ENCODE results near the gene BCAR3. TPM values are rescaled to one million over a fixed set of nuclear protein-coding genes. Genes with fewer than 3 reads are reported as not detected.

Gene BCAR3
- total RNA-seq, 2 donors from 2014 or later, result 32.7 to 48.7 TPM

GRCh38 chr1:93609536-93609935 is 72.1 kb downstream of the BCAR3 start:
- Histone ChIP-seq H3K9me3 (ENCODE audit: control insufficient read depth, low read length) (no peaks in the 10 kb centered on the region), H3K36me3 (ENCODE audit: control insufficient read depth, insufficient read depth, low read length) (peaks cover 58% of the 10 kb centered on the region), H3K27ac (ENCODE audit: low read depth, low read length) (no peak overlapping the region), H3K27me3 (ENCODE audit: control insufficient read depth, insufficient read depth, low read length, poor library complexity, severe bottlenecking) (no peaks in the 10 kb centered on the region), H3K9ac (ENCODE audit: extremely low read depth, low read length, poor library complexity, severe bottlenecking) (no peak overlapping the region), H3K4me1 (ENCODE audit: control insufficient read depth, insufficient read depth, low read length) (peaks cover 22% of the 10 kb centered on the region), H3K4me3 (ENCODE audit: low read length) (no peak overlapping the region)
- DNase-seq, result peak; percentile 49
- Mint-ChIP-seq H3K27ac (peak overlapping the region; percentile 14), H3K4me1 (peaks cover 71% of the 10 kb centered on the region), H3K9me3 (no peaks in the 10 kb centered on the region), H3K36me3 (ENCODE audit: low read depth) (peaks cover 24% of the 10 kb centered on the region), H3K4me3 (no peak overlapping the region), H3K27me3 (ENCODE audit: insufficient read depth) (no peaks in the 10 kb centered on the region)
- 89 to 91% methylated on average over 3 to 8 of the region's 8 CpGs for WGBS, 2 experiments (ENCODE audit: insufficient coverage in 1 of 2, insufficient read length in 1 of 2)
- TF ChIP-seq CTCF (conservative IDR thresholded peaks at IDR 0.05), result no peak

GRCh38 chr1:93608187-93609109 is 73.2 kb downstream of the BCAR3 start:
- Mint-ChIP-seq H3K27me3 (ENCODE audit: insufficient read depth) (no peaks in the 10 kb centered on the region), H3K9me3 (no peaks in the 10 kb centered on the region), H3K36me3 (ENCODE audit: low read depth) (peaks cover 26% of the 10 kb centered on the region), H3K27ac (peak overlapping the region; percentile 76), H3K4me1 (peaks cover 64% of the 10 kb centered on the region), H3K4me3 (no peak overlapping the region)
- H3K4me3 ChIP-seq (ENCODE audit: low read length), result no peak overlapping the region
- H3K9me3 ChIP-seq (ENCODE audit: control insufficient read depth, low read length), result no peaks in the 10 kb centered on the region
- H3K27me3 ChIP-seq (ENCODE audit: control insufficient read depth, insufficient read depth, low read length, poor library complexity, severe bottlenecking), result no peaks in the 10 kb centered on the region
- DNase-seq, result peak; percentile 36
- 89 to 95% methylated on average over 15 of the region's 15 CpGs for WGBS, 2 experiments (ENCODE audit: insufficient coverage in 1 of 2, insufficient read length in 1 of 2)
- peaks cover 56% of the 10 kb centered on the region for H3K36me3 ChIP-seq (ENCODE audit: control insufficient read depth, insufficient read depth, low read length)
- H3K27ac ChIP-seq (ENCODE audit: low read depth, low read length), result no peak overlapping the region
- H3K4me1 ChIP-seq (ENCODE audit: control insufficient read depth, insufficient read depth, low read length), result peaks cover 14% of the 10 kb centered on the region
- H3K9ac ChIP-seq (ENCODE audit: extremely low read depth, low read length, poor library complexity, severe bottlenecking), result no peak overlapping the region
- TF ChIP-seq CTCF (conservative IDR thresholded peaks at IDR 0.05), result no peak

- no peak overlapping the region for H3K9ac ChIP-seq (ENCODE audit: extremely low read depth, low read length, poor library complexity, severe bottlenecking)
- H3K27ac ChIP-seq (ENCODE audit: low read depth, low read length), result no peak overlapping the region
- peaks cover 50% of the 10 kb centered on the region for H3K36me3 ChIP-seq (ENCODE audit: control insufficient read depth, insufficient read depth, low read length)
- Mint-ChIP-seq H3K4me1 (peaks cover 58% of the 10 kb centered on the region), H3K27ac (no peak overlapping the region), H3K9me3 (no peaks in the 10 kb centered on the region), H3K36me3 (ENCODE audit: low read depth) (peaks cover 22% of the 10 kb centered on the region), H3K27me3 (ENCODE audit: insufficient read depth) (no peaks in the 10 kb centered on the region), H3K4me3 (no peak overlapping the region)
- TF ChIP-seq CTCF (conservative IDR thresholded peaks at IDR 0.05), result no peak
- H3K4me3 ChIP-seq (ENCODE audit: low read length), result no peak overlapping the region
- peak; percentile 32 for DNase-seq
- 96 to 100% methylated on average over 1 to 5 of the region's 5 CpGs for WGBS, 2 experiments (ENCODE audit: insufficient coverage in 1 of 2, insufficient read length in 1 of 2)
- H3K4me1 ChIP-seq (ENCODE audit: control insufficient read depth, insufficient read depth, low read length), result peaks cover 14% of the 10 kb centered on the region
- no peaks in the 10 kb centered on the region for H3K27me3 ChIP-seq (ENCODE audit: control insufficient read depth, insufficient read depth, low read length, poor library complexity, severe bottlenecking)
- no peaks in the 10 kb centered on the region for H3K9me3 ChIP-seq (ENCODE audit: control insufficient read depth, low read length)
Measured at GRCh38 chr1:93607814-93608186, 73.8 kb downstream of the BCAR3 start.
